ENCODE measurements around the gene TTC24.

The TTC24 gene

GRCh38 chr1:156612666-156613065 lies 33.1 kb downstream of the TTC24 start:
- DNase-seq (ENCODE audit: low spot score): no peak
- H3K9me3 ChIP-seq (ENCODE audit: severe bottlenecking): no peaks in the 10 kb centered on the region
- ATAC-seq (ENCODE audit: low read depth): no peak
- TF ChIP-seq CTCF (IDR thresholded peaks at IDR 0.05; ENCODE audit: poor library complexity, severe bottlenecking): no peak
- no peak overlapping the region for H3K27ac ChIP-seq (ENCODE audit: poor library complexity, severe bottlenecking)
- no peaks in the 10 kb centered on the region for H3K36me3 ChIP-seq (ENCODE audit: low read depth)
- peaks cover 19% of the 10 kb centered on the region for H3K27me3 ChIP-seq (ENCODE audit: insufficient read depth, poor library complexity, severe bottlenecking)
- H3K4me3 ChIP-seq (ENCODE audit: severe bottlenecking): no peak overlapping the region
- H3K4me1 ChIP-seq (ENCODE audit: insufficient read depth, poor library complexity, severe bottlenecking): no peaks in the 10 kb centered on the region

GRCh38 chr1:156615946-156616345 lies 36.4 kb downstream of the TTC24 start:
- H3K36me3 ChIP-seq (ENCODE audit: low read depth): no peaks in the 10 kb centered on the region
- peaks cover 28% of the 10 kb centered on the region for H3K27me3 ChIP-seq (ENCODE audit: insufficient read depth, poor library complexity, severe bottlenecking)
- no peak overlapping the region for H3K27ac ChIP-seq (ENCODE audit: poor library complexity, severe bottlenecking)
- H3K4me1 ChIP-seq (ENCODE audit: insufficient read depth, poor library complexity, severe bottlenecking): no peaks in the 10 kb centered on the region
- no peaks in the 10 kb centered on the region for H3K9me3 ChIP-seq (ENCODE audit: severe bottlenecking)
- TF ChIP-seq CTCF (IDR thresholded peaks at IDR 0.05; ENCODE audit: poor library complexity, severe bottlenecking): no peak
- no peak overlapping the region for H3K4me3 ChIP-seq (ENCODE audit: severe bottlenecking)
- DNase-seq (ENCODE audit: low spot score): no peak
- ATAC-seq (ENCODE audit: low read depth): no peak

GRCh38 chr1:156616463-156616862 lies 36.9 kb downstream of the TTC24 start:
- no peaks in the 10 kb centered on the region for H3K36me3 ChIP-seq (ENCODE audit: low read depth)
- TF ChIP-seq CTCF (IDR thresholded peaks at IDR 0.05; ENCODE audit: poor library complexity, severe bottlenecking): no peak
- no peak overlapping the region for H3K27ac ChIP-seq (ENCODE audit: poor library complexity, severe bottlenecking)
- H3K9me3 ChIP-seq (ENCODE audit: severe bottlenecking): no peaks in the 10 kb centered on the region
- ATAC-seq (ENCODE audit: low read depth) (no peak), DNase-seq (ENCODE audit: low spot score) (no peak)
- H3K27me3 ChIP-seq (ENCODE audit: insufficient read depth, poor library complexity, severe bottlenecking): peaks cover 32% of the 10 kb centered on the region
- H3K4me3 ChIP-seq (ENCODE audit: severe bottlenecking): no peak overlapping the region
- H3K4me1 ChIP-seq (ENCODE audit: insufficient read depth, poor library complexity, severe bottlenecking): no peaks in the 10 kb centered on the region

- Histone ChIP-seq H3K4me1 (ENCODE audit: insufficient read depth, poor library complexity, severe bottlenecking) (no peaks in the 10 kb centered on the region), H3K36me3 (ENCODE audit: low read depth) (no peaks in the 10 kb centered on the region), H3K4me3 (ENCODE audit: severe bottlenecking) (no peak within 1 kb of the TSS), H3K9me3 (ENCODE audit: severe bottlenecking) (no peaks in the 10 kb centered on the region), H3K27me3 (ENCODE audit: insufficient read depth, poor library complexity, severe bottlenecking) (peaks cover 37% of the 10 kb centered on the region), H3K27ac (ENCODE audit: poor library complexity, severe bottlenecking) (no peak within 1 kb of the TSS)
- ATAC-seq (ENCODE audit: low read depth) (peak; percentile 49; the same call in 2 of the 3 replicates), DNase-seq (ENCODE audit: low spot score) (no peak)
- TF ChIP-seq CTCF (IDR thresholded peaks at IDR 0.05; ENCODE audit: poor library complexity, severe bottlenecking): peak; percentile 48
These were observed 39.5 kb downstream of the TTC24 start, which contains the start of gene HAPLN2 for GRCh38 chr1:156618853-156619581. TSS of gene HAPLN2 (plus strand) at chr1:156619415. CDS start at chr1:156623491, 4,076 bp downstream.

- Histone ChIP-seq H3K9me3 (ENCODE audit: severe bottlenecking) (no peaks in the 10 kb centered on the region), H3K36me3 (ENCODE audit: low read depth) (no peaks in the 10 kb centered on the region), H3K4me1 (ENCODE audit: insufficient read depth, poor library complexity, severe bottlenecking) (no peaks in the 10 kb centered on the region), H3K27ac (ENCODE audit: poor library complexity, severe bottlenecking) (no peak overlapping the region), H3K27me3 (ENCODE audit: insufficient read depth, poor library complexity, severe bottlenecking) (peaks cover 43% of the 10 kb centered on the region), H3K4me3 (ENCODE audit: severe bottlenecking) (no peak overlapping the region)
- no peak for TF ChIP-seq CTCF (IDR thresholded peaks at IDR 0.05; ENCODE audit: poor library complexity, severe bottlenecking)
- DNase-seq (ENCODE audit: low spot score) (no peak), ATAC-seq (ENCODE audit: low read depth) (no peak)
These were observed 40.0 kb downstream of the TTC24 start for GRCh38 chr1:156619582-156619955.

Data from RWPE2 (cell line).